PFSK-1 (cell line): ENCODE measurements around the gene RBKS.

Experiments used
- POLR2AphosphoS5 ChIP-seq: IDR thresholded peaks from 2 replicates; pipeline ENCODE4 v1.6.1; 2012; ENCODE audit warnings: low read depth, mild to moderate bottlenecking, control low read depth, low read length, moderate library complexity
- REST ChIP-seq, 2 experiments: IDR thresholded peaks; 2 replicates each; pipeline versions ENCODE4 v1.6.1 to v1.8.0; 2011 to 2012; ENCODE audit warnings: low read depth in 2 of 2, low read length in 2 of 2, control low read depth in 1 of 2, inconsistent platforms in 1 of 2, mild to moderate bottlenecking in 1 of 2, moderate library complexity in 1 of 2; ENCODE audit not compliant: insufficient read depth in 1 of 2
- TAF1 ChIP-seq: IDR thresholded peaks from 2 replicates; pipeline ENCODE4 v1.6.1; 2012; ENCODE audit warnings: low read length, control low read depth, borderline replicate concordance; ENCODE audit not compliant: insufficient read depth

DNA sequence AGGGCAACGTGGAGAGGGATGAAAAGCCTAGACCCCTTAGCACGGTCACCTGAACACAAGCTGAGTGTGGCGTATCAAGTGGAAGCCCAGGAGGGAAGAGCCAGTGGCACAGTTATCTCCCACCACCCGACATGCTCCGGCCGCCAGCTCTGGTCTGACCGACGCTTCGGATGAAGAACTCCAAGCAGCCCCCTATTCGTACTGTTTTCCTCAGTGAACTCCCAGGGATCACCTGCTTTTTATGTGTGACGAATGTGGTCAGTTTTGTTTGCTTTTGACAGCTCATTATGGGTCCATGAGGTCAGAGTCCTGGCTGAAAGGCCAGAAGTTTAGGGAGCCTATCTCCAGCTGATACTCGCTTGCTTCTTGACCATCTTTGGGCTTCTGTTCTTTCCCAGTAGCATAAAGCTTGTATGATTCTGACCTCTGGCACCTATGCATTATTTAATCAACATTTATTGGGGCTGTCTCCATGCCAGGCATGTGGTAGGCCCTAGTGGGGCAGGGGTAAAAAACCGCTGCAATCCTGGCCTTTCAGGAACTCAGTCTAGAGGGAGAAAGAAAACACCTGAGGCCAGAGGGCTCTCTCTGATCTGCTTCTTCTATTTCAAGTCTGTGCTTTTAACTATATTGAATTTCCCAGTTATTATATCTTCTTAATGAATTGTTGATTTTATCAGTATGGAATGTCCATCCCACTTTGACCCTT, 151.7 kb downstream of the RBKS start:
- no peak for TF ChIP-seq REST (IDR thresholded peaks at IDR 0.05; ENCODE audit: insufficient read depth in 1 of 2, low read depth in 2 of 2, low read length in 2 of 2)
- no peak for TF ChIP-seq TAF1
- no peak for TF ChIP-seq POLR2AphosphoS5
